Loucy (cell line): ENCODE data around the gene ETFA.

Experiments
- H2AFZ ChIP-seq: fragments of 200-600 bp; sonication (generic); 2 replicates; pipeline ENCODE4 v1.6.0; 2016; ENCODE audit warnings: antibody characterized with exemption, mild to moderate bottlenecking, low read length, moderate library complexity
- H3F3A ChIP-seq: fragments of 200-600 bp; 2 replicates; pipeline ENCODE4 v1.6.0; 2016; ENCODE audit warnings: antibody characterized with exemption, low read depth, mild to moderate bottlenecking
- H3K27me3 ChIP-seq: fragments of 200-600 bp; sonication (generic); 2 replicates; pipeline ENCODE4 v1.6.1; 2014; ENCODE audit warnings: low read length, mild to moderate bottlenecking; ENCODE audit not compliant: insufficient read depth, poor library complexity, severe bottlenecking
- H3K36me3 ChIP-seq: fragments of 200-600 bp; sonication (generic); 2 replicates; pipeline ENCODE4 v1.6.1; 2016; ENCODE audit warnings: low read length; ENCODE audit not compliant: insufficient read depth
- H3K4me1 ChIP-seq: fragments of 200-600 bp; sonication (generic); 2 replicates; pipeline ENCODE4 v1.5.1; 2014; ENCODE audit warnings: low read length, mild to moderate bottlenecking; ENCODE audit not compliant: insufficient read depth, poor library complexity, severe bottlenecking
- H3K4me2 ChIP-seq: fragments of 200-600 bp; sonication (generic); 2 replicates; pipeline ENCODE4 v1.6.0; 2014; ENCODE audit warnings: antibody characterized with exemption, low read length, low read depth, mild to moderate bottlenecking; ENCODE audit not compliant: poor library complexity, severe bottlenecking
- H3K4me3 ChIP-seq: fragments of 200-600 bp; sonication (generic); 2 replicates; pipeline ENCODE4 v1.5.1; 2014; ENCODE audit warnings: low read length, mild to moderate bottlenecking, mixed read lengths; ENCODE audit not compliant: poor library complexity, severe bottlenecking
- H3K79me2 ChIP-seq: fragments of 200-600 bp; sonication (generic); 2 replicates; pipeline ENCODE4 v1.6.1; 2014; ENCODE audit warnings: low read length; ENCODE audit not compliant: insufficient read depth
- H3K9ac ChIP-seq: fragments of 200-600 bp; sonication (generic); 2 replicates; pipeline ENCODE4 v1.6.0; 2014; ENCODE audit warnings: mild to moderate bottlenecking, low read depth, low read length, moderate library complexity; ENCODE audit not compliant: poor library complexity, severe bottlenecking
- H3K9me2 ChIP-seq: fragments of 200-600 bp; sonication (generic); replicated peaks from 2 replicates; pipeline ENCODE4 v1.6.1; 2016; ENCODE audit warnings: low read depth, low read length, mixed read lengths
- H3K9me3 ChIP-seq: fragments of 200-600 bp; sonication (generic); 2 replicates; pipeline ENCODE4 v1.6.1; 2014; ENCODE audit warnings: mild to moderate bottlenecking, antibody characterized with exemption, low read length, low read depth; ENCODE audit not compliant: insufficient read depth
- H4K20me1 ChIP-seq: fragments of 200-600 bp; sonication (generic); 2 replicates; pipeline ENCODE4 v1.6.0; 2014; ENCODE audit warnings: antibody characterized with exemption, low read length, mild to moderate bottlenecking; ENCODE audit not compliant: insufficient read depth, poor library complexity, severe bottlenecking
- EZH2phosphoT487 ChIP-seq: fragments of 200-600 bp; IDR thresholded peaks from 2 replicates; pipeline ENCODE4 v1.6.1; 2018; ENCODE audit warnings: antibody characterized with exemption, mild to moderate bottlenecking, moderate library complexity, borderline replicate concordance
- TF ChIP-seq, protein P1 (sequence below): fragments of 200-600 bp; sonication (generic); conservative IDR thresholded peaks from 2 replicates; pipeline ENCODE4 v1.5.1; 2014; ENCODE audit warnings: mild to moderate bottlenecking, antibody characterized with exemption, low read length

Gene ETFA

DNA sequence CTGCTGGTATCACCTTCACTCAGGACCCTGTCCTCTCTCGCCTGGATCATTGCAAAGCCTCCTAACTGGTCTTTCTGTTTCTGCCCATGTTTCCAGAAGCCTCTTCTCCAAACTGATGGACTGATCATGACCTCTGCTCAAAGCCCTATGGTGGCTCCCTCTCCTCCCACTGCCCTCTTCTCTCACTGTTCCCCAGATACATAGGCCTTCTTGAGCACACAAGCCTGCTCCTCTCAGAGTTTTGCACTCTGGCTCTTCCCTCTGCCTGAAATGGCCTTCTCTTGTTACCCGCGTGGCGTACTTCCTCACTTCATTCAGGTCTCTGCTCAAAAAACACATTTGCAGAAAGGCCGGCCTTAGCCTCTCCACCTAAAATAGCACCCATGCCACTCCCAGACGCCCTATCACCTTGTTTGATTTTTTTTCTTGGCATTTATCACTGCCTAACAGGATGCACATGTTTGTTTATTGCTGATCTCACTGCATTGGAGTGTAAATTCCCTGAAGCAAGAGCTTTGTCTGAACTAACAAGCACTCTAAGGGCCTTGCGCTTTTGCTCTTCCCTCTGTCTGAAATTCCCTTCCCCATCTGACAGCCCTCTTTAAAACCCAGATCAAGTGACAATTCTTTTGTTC lies 1.4 kb upstream of the ETFA start:
- Histone ChIP-seq H3K9ac (no peak overlapping the region), H2AFZ (0 out of 2 replicates have a peak overlapping the region, but pooled peaks have one; percentile 39), H3K27me3 (no peaks in the 10 kb centered on the region), H3K9me2 (no peaks in the 10 kb centered on the region), H3K4me2 (no peak overlapping the region), H3K9me3 (no peaks in the 10 kb centered on the region), H3F3A (no peaks in the 10 kb centered on the region), H3K79me2 (peaks cover 36% of the 10 kb centered on the region), H3K4me1 (peaks cover 37% of the 10 kb centered on the region), H4K20me1 (peaks cover 27% of the 10 kb centered on the region), H3K36me3 (no peaks in the 10 kb centered on the region), H3K4me3 (peak overlapping the region; percentile 0)
- TF ChIP-seq EZH2phosphoT487, result no peak
- TF ChIP-seq, protein P1, sequence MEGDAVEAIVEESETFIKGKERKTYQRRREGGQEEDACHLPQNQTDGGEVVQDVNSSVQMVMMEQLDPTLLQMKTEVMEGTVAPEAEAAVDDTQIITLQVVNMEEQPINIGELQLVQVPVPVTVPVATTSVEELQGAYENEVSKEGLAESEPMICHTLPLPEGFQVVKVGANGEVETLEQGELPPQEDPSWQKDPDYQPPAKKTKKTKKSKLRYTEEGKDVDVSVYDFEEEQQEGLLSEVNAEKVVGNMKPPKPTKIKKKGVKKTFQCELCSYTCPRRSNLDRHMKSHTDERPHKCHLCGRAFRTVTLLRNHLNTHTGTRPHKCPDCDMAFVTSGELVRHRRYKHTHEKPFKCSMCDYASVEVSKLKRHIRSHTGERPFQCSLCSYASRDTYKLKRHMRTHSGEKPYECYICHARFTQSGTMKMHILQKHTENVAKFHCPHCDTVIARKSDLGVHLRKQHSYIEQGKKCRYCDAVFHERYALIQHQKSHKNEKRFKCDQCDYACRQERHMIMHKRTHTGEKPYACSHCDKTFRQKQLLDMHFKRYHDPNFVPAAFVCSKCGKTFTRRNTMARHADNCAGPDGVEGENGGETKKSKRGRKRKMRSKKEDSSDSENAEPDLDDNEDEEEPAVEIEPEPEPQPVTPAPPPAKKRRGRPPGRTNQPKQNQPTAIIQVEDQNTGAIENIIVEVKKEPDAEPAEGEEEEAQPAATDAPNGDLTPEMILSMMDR, result no peak

DNA sequence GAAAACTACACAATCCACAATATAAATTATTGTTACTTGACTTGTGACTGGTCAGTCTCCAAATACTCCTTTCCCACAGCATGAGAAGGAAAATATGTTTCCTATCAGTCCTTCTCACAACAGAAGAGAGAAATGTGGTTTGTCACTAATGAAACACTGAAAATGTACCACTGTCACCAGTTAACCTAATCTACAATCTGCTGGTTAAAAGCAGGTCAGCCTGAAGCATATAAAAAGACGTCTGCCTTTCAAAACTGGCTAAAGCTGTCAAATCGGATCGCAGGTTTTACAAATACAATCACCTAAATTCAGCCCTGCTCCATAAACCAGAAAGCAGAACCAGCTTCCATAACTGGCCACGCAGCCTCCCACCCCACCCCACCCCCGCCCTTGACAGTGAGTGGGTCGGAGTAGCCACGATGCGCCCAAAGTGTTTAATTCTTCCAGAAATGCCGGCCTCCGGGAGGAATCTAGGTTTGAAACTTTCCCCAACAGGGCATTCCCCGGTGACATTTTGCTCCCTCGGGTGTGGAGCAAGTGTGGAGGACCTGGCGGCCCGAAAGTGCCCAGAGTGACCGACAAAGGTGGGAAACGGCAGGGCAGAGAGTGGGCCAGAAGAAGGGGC lies 682 bp downstream of the ETFA start:
- H3K79me2 ChIP-seq, result peaks cover 57% of the 10 kb centered on the region

DNA sequence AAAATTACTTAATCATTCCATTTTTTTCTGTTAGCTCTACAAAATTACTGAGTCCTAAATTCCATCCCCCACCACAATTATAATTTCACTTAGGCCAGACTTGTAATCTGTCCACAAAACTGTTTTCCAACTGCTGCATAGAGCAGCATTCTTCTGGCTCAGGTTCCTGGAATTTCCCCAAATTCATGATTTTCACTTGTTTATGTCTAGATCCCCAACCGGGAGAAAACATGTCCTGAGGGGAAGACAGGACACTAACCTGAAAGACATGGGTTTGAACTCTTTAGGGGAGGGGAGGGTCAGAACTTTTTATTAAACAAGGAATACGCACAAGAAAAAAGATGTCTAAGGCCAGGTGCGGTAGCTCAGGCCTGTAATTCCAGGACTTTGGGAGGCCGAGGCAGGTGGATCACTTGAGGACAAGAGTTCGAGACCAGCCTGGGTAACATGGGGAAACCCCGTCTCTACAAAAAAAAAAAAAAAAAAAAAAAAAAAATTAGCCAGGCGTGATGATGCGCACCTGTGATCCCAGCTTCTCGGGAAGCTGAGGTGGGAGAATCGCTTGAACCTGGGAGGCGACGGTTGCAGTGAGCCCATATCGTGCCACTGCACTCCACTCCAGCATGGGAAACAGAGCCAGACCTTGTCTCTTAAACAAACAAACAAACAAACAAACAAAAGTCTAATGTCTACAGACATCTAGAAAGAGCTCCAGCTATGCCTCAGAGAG lies 1.5 kb downstream of the ETFA start:
- H3K4me1 ChIP-seq, result peaks cover 62% of the 10 kb centered on the region
- H3K9ac ChIP-seq, result peak overlapping the region; percentile 96
- TF ChIP-seq, protein P1, result no peak
- TF ChIP-seq EZH2phosphoT487, result no peak
- no peaks in the 10 kb centered on the region for H3K27me3 ChIP-seq
- no peak overlapping the region for H2AFZ ChIP-seq
- H3K4me3 ChIP-seq, result peak overlapping the region; percentile 97
- H3K9me2 ChIP-seq, result no peaks in the 10 kb centered on the region
- peaks cover 65% of the 10 kb centered on the region for H3K79me2 ChIP-seq
- H4K20me1 ChIP-seq, result peaks cover 52% of the 10 kb centered on the region
- H3K4me2 ChIP-seq, result peak overlapping the region; percentile 98
- H3K36me3 ChIP-seq, result no peaks in the 10 kb centered on the region
- H3K9me3 ChIP-seq, result no peaks in the 10 kb centered on the region
- H3F3A ChIP-seq, result 0 out of 2 replicates have a peak, but pooled peaks cover 2% of the 10 kb centered on the region

More for the DNA sequence above, 682 bp downstream of the ETFA start:
- peak overlapping the region; percentile 96 for H3K9ac ChIP-seq
- no peaks in the 10 kb centered on the region for H3K27me3 ChIP-seq
- no peaks in the 10 kb centered on the region for H3K9me3 ChIP-seq
- peaks cover 47% of the 10 kb centered on the region for H4K20me1 ChIP-seq
- peak overlapping the region; percentile 78 for H2AFZ ChIP-seq
- no peaks in the 10 kb centered on the region for H3K9me2 ChIP-seq
- H3K4me1 ChIP-seq, result peaks cover 54% of the 10 kb centered on the region
- 0 out of 2 replicates have a peak, but pooled peaks cover 2% of the 10 kb centered on the region for H3F3A ChIP-seq
- H3K36me3 ChIP-seq, result no peaks in the 10 kb centered on the region
- peak overlapping the region; percentile 98 for H3K4me2 ChIP-seq
- peak overlapping the region; percentile 97 for H3K4me3 ChIP-seq
- TF ChIP-seq, protein P1, result no peak
- TF ChIP-seq EZH2phosphoT487, result no peak
